Large intestine (tissue), 12 donors: ENCODE measurements around the gene NCAM2. TPM values are rescaled to one million over a fixed set of nuclear protein-coding genes. Genes with fewer than 3 reads are reported as not detected.

Experiments used
- DNase-seq, 2 donors: peaks; one replicate each; pipeline versions ENCODE4 v3.0.0 to v3.0.0-alpha.2; 2013
- H3K27ac ChIP-seq: one replicate; pipeline ENCODE4 v1.5.1; 2013; ENCODE audit warnings: low read length
- H3K27me3 ChIP-seq: 2 replicates; pipeline ENCODE4 v1.6.1; 2013; ENCODE audit warnings: low read length; ENCODE audit not compliant: control insufficient read depth, insufficient read depth
- H3K36me3 ChIP-seq: 2 replicates; pipeline ENCODE4 v1.6.1; 2013; ENCODE audit warnings: low read length; ENCODE audit not compliant: control insufficient read depth, insufficient read depth
- H3K4me1 ChIP-seq: one replicate; pipeline ENCODE4 v1.6.1; 2013; ENCODE audit warnings: low read length; ENCODE audit not compliant: control insufficient read depth, insufficient read depth
- H3K4me3 ChIP-seq: one replicate; pipeline ENCODE4 v1.5.1; 2013; ENCODE audit warnings: low read length
- H3K9me3 ChIP-seq: one replicate; pipeline ENCODE4 v1.6.1; 2013; ENCODE audit warnings: mild to moderate bottlenecking, low read depth, low read length, moderate library complexity; ENCODE audit not compliant: control insufficient read depth
- WGBS: methylation state at CpG from one replicate; pipeline ENCODE4 v1.1.5; 2013; ENCODE audit warnings: low lambda C conversion rate; ENCODE audit not compliant: insufficient coverage; 5-methylcytosine and 5-hydroxymethylcytosine counted together
- long read RNA-seq, 11 donors: transcript quantifications; one replicate each; lab custom pipeline, GENCODE V29; 2026
- polyA plus RNA-seq: library from polyadenylated mRNA; unstranded; fragments of 120-200 nt; gene quantifications from one replicate; pipeline ENCODE4 v1.2.1, GENCODE V29; 2013

The NCAM2 gene
- polyA plus RNA-seq = 7.7 TPM
- long read RNA-seq, donor 1 = 0 reads
- long read RNA-seq, donor 2, full-length matches to known transcripts = 1 of 1 reads
- long read RNA-seq, donor 2, partial matches to known transcripts = 0 of 1 reads
- long read RNA-seq, donor 2, other reads (novel, unspliced or antisense) = 0 of 1 reads
- long read RNA-seq, donor 3 = 0 reads
- long read RNA-seq, donor 4 = 0 reads
- long read RNA-seq, donor 5 = 0 reads
- long read RNA-seq, donor 6 = 0 reads
- long read RNA-seq, donor 7, full-length matches to known transcripts = 1 of 1 reads
- long read RNA-seq, donor 7, partial matches to known transcripts = 0 of 1 reads
- long read RNA-seq, donor 7, other reads (novel, unspliced or antisense) = 0 of 1 reads
- long read RNA-seq, donor 8 = 0 reads
- long read RNA-seq, donor 9, full-length matches to known transcripts = 1 of 1 reads
- long read RNA-seq, donor 9, partial matches to known transcripts = 0 of 1 reads
- long read RNA-seq, donor 9, other reads (novel, unspliced or antisense) = 0 of 1 reads
- long read RNA-seq, donor 10 = 0 reads
- long read RNA-seq, donor 11 = 0 reads

DNA sequence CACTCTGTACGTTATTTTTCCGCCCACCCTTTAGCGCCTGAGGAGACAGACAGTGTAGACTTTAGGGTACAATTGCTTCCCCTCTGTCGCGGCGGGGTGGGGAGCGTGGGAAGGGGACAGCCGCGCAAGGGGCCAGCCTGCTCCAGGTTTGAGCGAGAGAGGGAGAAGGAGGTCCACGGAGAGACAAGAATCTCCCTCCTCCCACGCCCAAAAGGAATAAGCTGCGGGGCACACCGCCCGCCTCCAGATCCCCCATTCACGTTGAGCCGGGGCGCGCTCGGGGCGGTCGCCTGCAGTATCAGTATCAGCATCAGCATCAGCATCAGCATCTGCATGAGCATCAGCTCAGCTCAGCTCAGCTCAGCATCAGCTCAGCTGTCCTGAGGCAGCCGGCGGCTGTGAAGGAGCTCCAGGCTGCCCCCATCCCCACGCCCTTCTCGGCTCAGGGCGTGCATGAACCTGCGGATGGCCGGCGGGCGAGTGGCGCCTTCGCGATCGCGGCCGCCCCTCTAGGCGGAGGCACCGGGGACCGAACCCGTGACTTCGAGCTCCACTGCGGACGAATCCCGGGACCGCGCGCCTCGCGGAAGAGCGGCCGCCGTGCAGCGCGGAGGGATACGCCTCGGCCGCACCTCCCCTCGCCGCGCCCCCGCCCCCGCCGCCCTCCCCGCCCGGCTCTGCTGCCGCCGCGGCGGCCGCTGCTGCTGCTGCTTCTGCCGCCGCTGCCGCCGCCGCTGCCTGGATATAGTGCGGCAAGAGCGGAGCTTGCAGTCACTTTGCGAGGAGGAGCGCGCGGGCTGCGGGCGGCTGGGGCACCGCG, at the start of gene NCAM2:
TSS of gene NCAM2 (plus strand) at position 774 of the 820 bp plus-strand sequence.
- peak; percentile 40 to 74 for DNase-seq
- peaks cover 10% of the 10 kb centered on the region for H3K4me1 ChIP-seq
- H3K36me3 ChIP-seq = no peaks in the 10 kb centered on the region
- H3K27ac ChIP-seq = no peak within 1 kb of the TSS
- peak within 1 kb of the TSS; percentile 51 for H3K4me3 ChIP-seq
- peaks cover 25% of the 10 kb centered on the region for H3K27me3 ChIP-seq
- no peaks in the 10 kb centered on the region for H3K9me3 ChIP-seq
- no CpG with 5 or more reads among the region's 86 CpGs for WGBS

DNA sequence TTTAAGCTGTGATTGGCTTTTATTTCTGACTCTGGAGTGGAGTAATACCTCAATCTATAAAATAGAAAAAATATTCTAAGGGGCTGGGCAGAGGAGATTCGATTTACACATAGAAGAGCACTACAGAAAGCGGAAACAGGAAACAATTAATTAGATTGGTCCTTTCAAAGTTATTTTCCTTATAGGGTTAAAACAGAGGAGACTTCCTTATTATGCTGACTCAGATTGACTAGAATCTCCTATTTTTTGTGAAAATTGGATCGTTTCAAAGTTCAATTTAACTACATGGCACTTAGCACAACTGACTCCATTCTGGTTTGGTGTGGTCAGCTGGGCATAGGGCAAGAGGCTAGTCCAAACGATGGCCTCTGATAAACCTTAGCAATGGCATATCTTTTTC, 48.3 kb upstream of the NCAM2 start:
- DNase-seq = no peak
- Histone ChIP-seq H3K27me3 (no peaks in the 10 kb centered on the region), H3K36me3 (no peaks in the 10 kb centered on the region), H3K27ac (no peak overlapping the region), H3K4me3 (no peak overlapping the region), H3K9me3 (no peaks in the 10 kb centered on the region), H3K4me1 (no peaks in the 10 kb centered on the region)
- 59% methylated on average over 3 of the region's 4 CpGs for WGBS

DNA sequence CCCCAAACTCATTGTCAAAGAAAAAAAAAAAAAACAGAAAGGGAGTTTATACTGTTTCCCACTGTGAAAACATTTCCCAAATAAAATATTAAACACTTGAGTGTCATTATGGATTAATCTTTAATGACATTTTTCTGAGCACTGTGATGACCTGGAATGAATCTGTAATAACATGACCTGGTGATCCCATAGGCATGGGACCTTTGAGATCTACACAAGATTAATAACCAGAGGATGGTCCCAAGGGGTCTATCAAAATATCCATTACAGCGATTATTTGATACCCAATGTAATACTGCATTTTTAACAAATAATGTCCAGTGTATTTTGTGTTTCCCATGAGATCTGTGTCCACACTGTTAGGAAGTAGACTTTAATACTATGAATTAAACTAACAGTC, 32.4 kb upstream of the NCAM2 start:
- Histone ChIP-seq H3K27me3 (no peaks in the 10 kb centered on the region), H3K27ac (no peak overlapping the region), H3K9me3 (no peaks in the 10 kb centered on the region), H3K36me3 (no peaks in the 10 kb centered on the region), H3K4me3 (no peak overlapping the region), H3K4me1 (no peaks in the 10 kb centered on the region)
- DNase-seq = no peak
- WGBS = 100% methylated on average over 1 of the region's 1 CpG

DNA sequence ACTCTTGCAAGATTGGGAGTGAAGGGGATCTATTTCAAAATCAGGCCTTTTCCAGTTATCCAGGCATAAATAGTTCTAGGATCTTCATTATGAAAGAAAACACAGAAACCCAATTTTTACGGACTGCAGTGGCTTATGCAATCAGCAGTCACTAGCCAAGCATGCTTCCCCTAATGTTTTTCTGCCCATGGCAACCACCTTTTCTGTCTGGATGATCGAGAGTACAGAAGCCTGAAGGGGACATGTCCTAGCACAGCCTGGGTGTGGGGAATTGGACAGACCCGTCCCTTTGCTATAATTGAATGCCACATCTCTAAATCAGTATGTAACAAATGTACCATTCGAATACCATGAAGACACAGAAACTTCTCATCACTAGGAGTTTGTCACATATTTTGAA, 29.8 kb upstream of the NCAM2 start:
- no peak overlapping the region for H3K4me3 ChIP-seq
- 60% methylated on average over 1 of the region's 4 CpGs for WGBS
- no peaks in the 10 kb centered on the region for H3K36me3 ChIP-seq
- H3K4me1 ChIP-seq = no peaks in the 10 kb centered on the region
- H3K27ac ChIP-seq = no peak overlapping the region
- no peaks in the 10 kb centered on the region for H3K9me3 ChIP-seq
- DNase-seq = no peak
- no peaks in the 10 kb centered on the region for H3K27me3 ChIP-seq

DNA sequence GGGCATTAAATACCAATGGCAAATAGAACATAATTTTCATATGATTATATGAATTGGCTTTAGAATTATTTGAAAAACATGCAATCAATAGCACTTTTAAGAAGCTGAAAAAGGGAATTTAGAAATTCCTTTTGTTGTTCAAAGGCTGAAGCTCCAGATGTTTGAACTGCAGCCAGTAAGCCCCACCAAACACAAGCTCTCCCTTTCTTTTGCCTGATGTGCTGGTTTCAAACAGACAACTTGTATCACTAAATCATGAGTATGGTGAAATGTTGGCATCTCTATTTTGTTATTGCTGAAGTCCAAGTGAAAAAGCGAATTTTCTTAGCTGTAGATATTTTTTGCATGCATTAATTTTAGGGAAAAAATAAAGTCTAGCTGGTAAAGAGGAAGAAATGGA, 27.5 kb upstream of the NCAM2 start:
- Histone ChIP-seq H3K27ac (no peak overlapping the region), H3K27me3 (no peaks in the 10 kb centered on the region), H3K4me1 (no peaks in the 10 kb centered on the region), H3K9me3 (no peaks in the 10 kb centered on the region), H3K4me3 (no peak overlapping the region), H3K36me3 (no peaks in the 10 kb centered on the region)
- no peak for DNase-seq
- 33% methylated on average over 1 of the region's 1 CpG for WGBS

DNA sequence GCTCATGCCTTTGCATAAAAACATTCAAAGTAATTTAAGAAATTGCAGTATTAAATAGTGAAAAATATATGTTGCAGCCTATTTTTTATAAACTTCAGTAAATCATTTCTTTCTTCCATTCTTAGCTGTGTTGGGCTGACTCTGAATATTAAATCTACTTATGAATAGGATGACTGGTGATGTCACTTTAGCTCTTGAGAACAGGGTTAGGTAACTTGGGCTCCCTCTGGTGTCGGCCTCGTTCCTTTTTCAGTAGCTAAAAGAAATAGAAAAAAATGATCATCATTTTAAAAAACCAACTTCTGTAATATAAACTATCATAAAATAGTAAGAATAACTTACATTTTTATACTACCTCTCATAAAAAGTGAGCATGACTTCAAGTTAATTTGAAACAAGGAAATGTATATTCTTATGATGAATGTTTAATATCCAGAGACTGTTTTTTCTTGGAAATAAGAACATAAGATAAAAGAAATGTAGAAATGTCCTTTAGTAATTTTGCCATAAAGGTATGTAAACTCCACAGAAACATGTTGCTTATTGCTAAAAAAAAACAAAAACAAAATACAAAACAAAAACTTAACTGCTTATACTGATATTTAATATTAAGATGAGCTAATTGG, 26.8 kb upstream of the NCAM2 start:
- Histone ChIP-seq H3K4me1 (no peaks in the 10 kb centered on the region), H3K4me3 (no peak overlapping the region), H3K27me3 (no peaks in the 10 kb centered on the region), H3K9me3 (no peaks in the 10 kb centered on the region), H3K36me3 (no peaks in the 10 kb centered on the region), H3K27ac (no peak overlapping the region)
- peak; percentile 17 to 24 for DNase-seq
- no CpG with 5 or more reads among the region's 2 CpGs for WGBS

DNA sequence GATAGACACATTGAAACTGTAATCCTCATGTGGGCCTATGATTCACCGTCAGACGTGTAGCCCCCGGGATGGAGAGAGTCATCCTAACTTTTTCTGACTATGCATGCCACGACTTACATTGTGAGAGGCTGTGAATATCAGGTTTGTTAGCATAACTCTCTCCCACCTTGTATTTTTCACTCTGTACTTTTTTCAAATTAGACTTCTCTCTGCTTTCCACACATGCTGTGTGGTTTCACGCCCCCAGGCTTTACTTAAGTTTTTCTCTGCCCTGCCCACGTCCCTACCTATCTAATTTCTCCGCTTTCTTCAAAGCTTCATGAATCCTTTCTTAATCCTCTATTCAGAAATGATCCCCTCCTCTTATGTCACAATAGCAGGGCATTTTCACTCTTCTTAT, 3.4 kb upstream of the NCAM2 start:
- H3K4me1 ChIP-seq = peaks cover 10% of the 10 kb centered on the region
- no peak overlapping the region for H3K27ac ChIP-seq
- H3K9me3 ChIP-seq = no peaks in the 10 kb centered on the region
- 94% methylated on average over 4 of the region's 7 CpGs for WGBS
- H3K4me3 ChIP-seq = no peak overlapping the region
- no peak for DNase-seq
- H3K27me3 ChIP-seq = peaks cover 25% of the 10 kb centered on the region
- H3K36me3 ChIP-seq = no peaks in the 10 kb centered on the region

DNA sequence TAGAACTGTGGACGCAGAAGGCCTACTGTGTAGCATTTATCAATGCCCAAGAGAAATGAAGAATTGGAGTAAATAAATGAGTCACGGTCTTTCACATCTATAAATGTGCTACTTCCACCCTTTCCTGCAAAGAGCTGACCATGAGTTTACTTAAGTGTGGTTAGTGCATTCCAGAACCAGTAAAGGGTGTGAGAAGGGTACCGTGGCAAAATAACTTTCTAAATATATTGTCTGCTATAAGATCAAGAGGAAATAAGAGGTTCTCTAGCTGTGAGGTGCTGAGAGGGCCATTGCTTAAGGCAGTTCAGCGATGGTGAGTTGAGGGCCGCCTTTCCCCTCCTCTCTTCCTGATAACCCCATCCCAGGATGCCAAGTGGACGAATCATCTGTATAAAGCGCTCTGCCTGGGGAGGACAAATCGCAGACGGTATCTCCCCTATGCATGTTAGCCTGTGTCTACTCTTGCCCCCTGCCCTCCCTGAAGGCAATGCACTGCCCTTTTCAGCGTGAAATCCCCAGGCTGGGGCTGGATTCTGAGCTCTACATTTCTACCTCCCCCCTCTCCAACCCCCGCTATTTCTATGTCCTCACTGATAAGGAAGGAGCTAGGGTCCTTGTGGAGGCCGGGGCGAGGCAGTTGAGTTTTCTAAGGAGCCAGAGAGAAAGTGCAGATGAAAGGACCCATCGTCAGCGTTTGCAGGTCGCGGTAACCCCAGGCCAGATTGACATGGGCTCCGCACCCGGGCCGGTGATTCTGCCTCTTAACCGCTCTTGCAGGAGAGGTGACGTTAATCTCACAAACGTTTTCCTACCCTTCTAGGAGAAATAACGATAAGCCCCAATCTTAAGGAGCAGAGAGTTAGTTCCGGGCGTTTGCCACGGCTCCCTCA, 1.5 kb upstream of the NCAM2 start:
- H3K4me3 ChIP-seq = peak overlapping the region; percentile 51
- no peaks in the 10 kb centered on the region for H3K36me3 ChIP-seq
- H3K4me1 ChIP-seq = peaks cover 10% of the 10 kb centered on the region
- H3K27ac ChIP-seq = no peak overlapping the region
- no peaks in the 10 kb centered on the region for H3K9me3 ChIP-seq
- H3K27me3 ChIP-seq = peaks cover 25% of the 10 kb centered on the region
- no peak for DNase-seq
- WGBS = 61% methylated on average over 2 of the region's 27 CpGs

DNA sequence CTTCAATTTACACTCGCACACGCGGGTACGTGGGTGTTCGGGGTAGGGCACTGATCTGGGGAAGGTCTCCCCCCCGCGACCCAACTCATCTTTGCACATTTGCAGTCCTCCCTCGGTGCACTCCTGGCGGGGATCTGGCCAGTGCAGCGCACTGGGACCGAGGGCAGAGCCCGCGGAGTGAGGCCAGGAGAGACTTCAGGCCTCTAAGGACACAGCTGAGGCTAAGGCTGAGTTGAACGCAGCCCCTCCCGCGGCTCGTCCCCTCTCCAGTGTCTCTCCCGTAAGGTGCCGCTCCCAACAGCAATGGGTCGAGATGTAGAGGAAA, 936 bp upstream of the NCAM2 start:
- no CpG with 5 or more reads among the region's 20 CpGs for WGBS
- Histone ChIP-seq H3K4me3 (peak overlapping the region; percentile 51), H3K4me1 (peaks cover 10% of the 10 kb centered on the region), H3K27me3 (peaks cover 25% of the 10 kb centered on the region), H3K27ac (no peak overlapping the region), H3K9me3 (no peaks in the 10 kb centered on the region), H3K36me3 (no peaks in the 10 kb centered on the region)
- DNase-seq = no peak

DNA sequence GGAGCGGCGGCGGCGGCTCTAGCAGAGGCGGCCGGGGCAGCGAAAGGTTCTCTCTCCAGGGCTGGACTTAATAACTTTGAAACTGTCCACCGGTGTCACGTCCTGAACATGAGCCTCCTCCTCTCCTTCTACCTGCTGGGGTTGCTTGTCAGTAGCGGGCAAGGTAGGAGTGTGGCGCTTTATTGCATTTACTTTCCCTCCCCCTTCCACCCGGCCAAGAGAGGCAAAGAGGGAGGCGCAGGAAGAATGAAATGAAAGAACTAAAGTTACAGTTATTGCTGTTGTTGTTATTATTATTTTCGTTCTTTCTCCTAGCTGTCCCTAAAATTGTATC, 214 bp downstream of the NCAM2 start:
- 0% methylated on average over 1 of the region's 14 CpGs for WGBS
- peaks cover 10% of the 10 kb centered on the region for H3K4me1 ChIP-seq
- no peaks in the 10 kb centered on the region for H3K36me3 ChIP-seq
- H3K27me3 ChIP-seq = peaks cover 25% of the 10 kb centered on the region
- H3K9me3 ChIP-seq = no peaks in the 10 kb centered on the region
- no peak overlapping the region for H3K27ac ChIP-seq
- H3K4me3 ChIP-seq = peak overlapping the region; percentile 40
- no peak for DNase-seq
